ENCODE data around the gene ZNF169. TPM values are rescaled to one million over a fixed set of nuclear protein-coding genes. Genes with fewer than 3 reads are reported as not detected.
"Not testable (repeated sequence)": the region's sequence is repeated elsewhere in the genome, so short reads cannot be mapped to it uniquely, and the experiment has no call there.

ZNF169 gene
- total RNA-seq, 2 experiments from 2014 or later = 7.7 to 8.9 TPM

GRCh38 chr9:94340750-94341149, 81.7 kb downstream of the ZNF169 start:
- H3K27me3 Mint-ChIP-seq; H3K4me1 Mint-ChIP-seq; ATAC-seq; DNase-seq; H3K27ac Mint-ChIP-seq; H3K36me3 Mint-ChIP-seq; CTCF ChIA-PET; H3K4me3 Mint-ChIP-seq; H3K9me3 Mint-ChIP-seq (ENCODE audit: low read depth): not testable (repeated sequence)

- CTCF ChIA-PET; ATAC-seq; H3K27ac Mint-ChIP-seq; H3K4me1 Mint-ChIP-seq; H3K9me3 Mint-ChIP-seq (ENCODE audit: low read depth); H3K36me3 Mint-ChIP-seq; H3K4me3 Mint-ChIP-seq; H3K27me3 Mint-ChIP-seq; DNase-seq: not testable (repeated sequence)
Measured at GRCh38 chr9:94341703-94342102, 82.6 kb downstream of the ZNF169 start.

GRCh38 chr9:94347451-94347850, 88.4 kb downstream of the ZNF169 start:
- DNase-seq; CTCF ChIA-PET; H3K4me3 Mint-ChIP-seq; H3K27me3 Mint-ChIP-seq; H3K4me1 Mint-ChIP-seq; H3K9me3 Mint-ChIP-seq (ENCODE audit: low read depth); H3K36me3 Mint-ChIP-seq; ATAC-seq; H3K27ac Mint-ChIP-seq: not testable (repeated sequence)

- H3K27me3 Mint-ChIP-seq; H3K9me3 Mint-ChIP-seq (ENCODE audit: low read depth); ATAC-seq; H3K4me1 Mint-ChIP-seq; H3K36me3 Mint-ChIP-seq; H3K4me3 Mint-ChIP-seq; H3K27ac Mint-ChIP-seq; CTCF ChIA-PET; DNase-seq: not testable (repeated sequence)
Measured at GRCh38 chr9:94348754-94349153, 89.7 kb downstream of the ZNF169 start.

Other genes with a start within 250 kb of the ZNF169 start
- 1 to 10 TPM; 5.2 to 6.5 TPM for gene PTPDC1, start 174.8 kb upstream of the ZNF169 start, total RNA-seq
- gene NUTM2F, start 69.3 kb downstream of the ZNF169 start, total RNA-seq = not detected

Measured in activated CD8-positive, alpha-beta memory T cell treated with anti-CD3 and anti-CD28 coated beads, Interleukin-2, amount 10 ng/mL, durations not matched to agents 7 days and 5 days (primary cell).